K562 (cell line): ENCODE data around the gene POLRMT. TPM values are rescaled to one million over a fixed set of nuclear protein-coding genes. Genes with fewer than 3 reads are reported as not detected.

ENCODE experiments used
- AFF4 ChIP-seq: sonication (generic); formaldehyde crosslinking; IDR thresholded peaks from 2 replicates; pipeline ENCODE4 v1.8.0; 2023; ENCODE audit warnings: mild to moderate bottlenecking, missing genetic modification reagents
- CCAR2 ChIP-seq: fragments of 200-400 bp; formaldehyde crosslinking; IDR thresholded peaks from 2 replicates; pipeline ENCODE4 v1.6.1; 2017; ENCODE audit warnings: mild to moderate bottlenecking, low read depth, low read length
- CEBPG ChIP-seq, 3 experiments: fragments of 200-800 bp in 1 of 3; sonication (Bioruptor generic) in 1 of 3; sonication (generic) in 1 of 3; formaldehyde crosslinking in 1 of 3; IDR thresholded peaks in 2 of 3; conservative IDR thresholded peaks in 1 of 3; 2 replicates each; pipeline versions ENCODE4 v1.6.1 to v1.8.0; 2016 to 2022; ENCODE audit warnings: missing compliant biosample characterization in 2 of 3, missing genetic modification characterization in 2 of 3, mild to moderate bottlenecking in 1 of 3, missing genetic modification reagents in 1 of 3
- ESRRA ChIP-seq: fragments of 450-650 bp; IDR thresholded peaks from 2 replicates; pipeline ENCODE4 v1.6.1; 2014; ENCODE audit warnings: low read depth, mild to moderate bottlenecking, moderate library complexity, borderline replicate concordance
- FOXA1 ChIP-seq: fragments of 450-650 bp; IDR thresholded peaks from 2 replicates; pipeline ENCODE4 v1.6.1; 2016; ENCODE audit warnings: mild to moderate bottlenecking, borderline replicate concordance
- GMEB1 ChIP-seq: fragments of 250-450 bp; sonication (Bioruptor Pico); IDR thresholded peaks from 2 replicates; pipeline ENCODE4 v1.4.0; 2020; ENCODE audit warnings: mild to moderate bottlenecking
- GTF2A2 ChIP-seq: IDR thresholded peaks from 2 replicates; pipeline ENCODE4 v1.6.1; 2016; ENCODE audit warnings: mild to moderate bottlenecking, missing genetic modification characterization, missing compliant biosample characterization
- HMGN3 ChIP-seq: IDR thresholded peaks from 2 replicates; pipeline ENCODE4 v1.6.1; 2011; ENCODE audit warnings: borderline replicate concordance, low read depth, mild to moderate bottlenecking, mixed read lengths, low read length; ENCODE audit not compliant: insufficient read length; ENCODE audit errors: extremely low read depth
- IRF1 ChIP-seq: sonication (generic); formaldehyde crosslinking; IDR thresholded peaks from 2 replicates; pipeline ENCODE4 v1.8.0; 2022; ENCODE audit warnings: missing genetic modification reagents, mild to moderate bottlenecking, borderline replicate concordance
- MIER1 ChIP-seq: fragments of 450-650 bp; IDR thresholded peaks from 2 replicates; pipeline ENCODE4 v1.6.1; 2016; ENCODE audit warnings: antibody characterized with exemption, mild to moderate bottlenecking, low read depth
- RBM15 ChIP-seq: fragments of 200-400 bp; formaldehyde crosslinking; IDR thresholded peaks from 2 replicates; pipeline ENCODE4 v1.6.1; 2018; ENCODE audit warnings: mild to moderate bottlenecking, low read length, moderate library complexity; ENCODE audit not compliant: insufficient read depth
- SRSF1 ChIP-seq: fragments of 200-400 bp; formaldehyde crosslinking; IDR thresholded peaks from 2 replicates; pipeline ENCODE4 v1.6.1; 2017; ENCODE audit warnings: mild to moderate bottlenecking, low read depth, low read length, moderate library complexity
- USF1 ChIP-seq: sonication (generic); formaldehyde crosslinking; IDR thresholded peaks from 2 replicates; pipeline ENCODE4 v1.9.0; 2022; ENCODE audit warnings: mild to moderate bottlenecking, missing genetic modification reagents
- ZKSCAN1 ChIP-seq: fragments of 150-350 bp; IDR thresholded peaks from 2 replicates; pipeline ENCODE4 v1.6.1; 2016; ENCODE audit warnings: low read depth, low read length
- ZNF232 ChIP-seq: sonication (generic); formaldehyde crosslinking; IDR thresholded peaks from 2 replicates; pipeline ENCODE4 v1.8.0; 2022; ENCODE audit warnings: mild to moderate bottlenecking, missing genetic modification reagents
- ZNF24 ChIP-seq: fragments of 450-650 bp; IDR thresholded peaks from 2 replicates; pipeline ENCODE4 v1.6.1; 2016
- ZNF408 ChIP-seq: fragments of 250-450 bp; sonication (Bioruptor Pico); IDR thresholded peaks from 2 replicates; pipeline ENCODE4 v1.4.0; 2020; ENCODE audit warnings: low read depth, mild to moderate bottlenecking, moderate library complexity
- ZNF740 ChIP-seq, 3 experiments: fragments of 200-800 bp in 1 of 3; sonication (Bioruptor generic) in 1 of 3; sonication (generic) in 1 of 3; formaldehyde crosslinking in 1 of 3; IDR thresholded peaks; 2 replicates each; pipeline versions ENCODE4 v1.6.1 to v1.8.0; 2016 to 2022; ENCODE audit warnings: mild to moderate bottlenecking in 2 of 3, missing compliant biosample characterization in 2 of 3, missing genetic modification characterization in 2 of 3, missing genetic modification reagents in 1 of 3
- polyA plus RNA-seq, 8 experiments: library from polyadenylated mRNA; depleted of rRNA in 4 of 8; stranded (reverse) in 5 of 8; unstranded in 3 of 8; fragments of >200 nt; fragmentation: Nextera tagmentation in 2 of 8; fragmentation: Illumina TruSeq in 1 of 8; extraction: Ambion mirVana in 2 of 8; extraction: Trizol in 1 of 8; gene quantifications; 2 replicates each; pipeline versions ENCODE4 v1.2.1 to v1.2.3, GENCODE V29; 2011 to 2014; ENCODE audit warnings: inconsistent platforms in 1 of 8, missing spikeins in 1 of 8
- total RNA-seq, 7 experiments: library from RNA; depleted of rRNA in 6 of 7; stranded (reverse); fragments of >200 nt in 6 of 7; fragmentation: Illumina TruSeq in 2 of 7; extraction: Trizol in 2 of 7; gene quantifications; 2 replicates each; pipeline versions ENCODE4 v1.2.1 to v1.2.3, GENCODE V29; 2011 to 2021; ENCODE audit warnings: low replicate concordance in 1 of 7

Gene POLRMT
- total and polyA plus RNA-seq, 9 of the 15 experiments (the other 6 are each of a cell fraction or from before 2014, with no cell fraction given): 30.3 to 144 (median 68.0) TPM

- TF ChIP-seq CEBPG (CRISPR knock-in tag; IDR thresholded peaks at IDR 0.05): no peak
- TF ChIP-seq CEBPG (tag; conservative IDR thresholded peaks at IDR 0.05 in 1 of 2, IDR thresholded peaks at IDR 0.05 in 1 of 2): no peak
- TF ChIP-seq HMGN3: peak; percentile 74
- TF ChIP-seq ZNF24: 0 out of 2 replicates have a peak, but pooled peaks have one; percentile 8
- TF ChIP-seq ZKSCAN1: no peak
- peak; percentile 22; the same call in 1 of the 2 replicates for TF ChIP-seq ZNF740 (CRISPR knock-in tag; IDR thresholded peaks at IDR 0.05)
- TF ChIP-seq ZNF740 (tag; IDR thresholded peaks at IDR 0.05): peak in 1 of 2 experiments; percentile 60; a peak in 1 of 4 replicates
- TF ChIP-seq MIER1: no peak
- TF ChIP-seq USF1 (CRISPR knock-in tag): peak; percentile 88
- TF ChIP-seq GMEB1 (CRISPR knock-in tag): peak; percentile 94
- no peak for TF ChIP-seq RBM15
- TF ChIP-seq ZNF408: no peak
- no peak for TF ChIP-seq CCAR2
- TF ChIP-seq FOXA1: no peak
- no peak for TF ChIP-seq GTF2A2 (tag)
- TF ChIP-seq ZNF232 (CRISPR knock-in tag): no peak
- TF ChIP-seq SRSF1: no peak
- peak; percentile 61; the same call in 1 of the 2 replicates for TF ChIP-seq ESRRA
- no peak for TF ChIP-seq AFF4 (CRISPR knock-in tag)
- no peak for TF ChIP-seq IRF1 (CRISPR knock-in tag)
Observed at GRCh38 chr19:680287-681028, 47.1 kb upstream of the POLRMT start (continued).
